ENCODE results near the gene SLC25A29. TPM values are rescaled to one million over a fixed set of nuclear protein-coding genes. Genes with fewer than 3 reads are reported as not detected.
"Not testable (repeated sequence)": the region's sequence is repeated elsewhere in the genome, so short reads cannot be mapped to it uniquely, and the experiment has no call there.

The SLC25A29 gene
- total and polyA plus RNA-seq, 2 donors (not counting 1 experiment from before 2014, with no cell fraction given): 6.2 to 24.1 TPM

DNA sequence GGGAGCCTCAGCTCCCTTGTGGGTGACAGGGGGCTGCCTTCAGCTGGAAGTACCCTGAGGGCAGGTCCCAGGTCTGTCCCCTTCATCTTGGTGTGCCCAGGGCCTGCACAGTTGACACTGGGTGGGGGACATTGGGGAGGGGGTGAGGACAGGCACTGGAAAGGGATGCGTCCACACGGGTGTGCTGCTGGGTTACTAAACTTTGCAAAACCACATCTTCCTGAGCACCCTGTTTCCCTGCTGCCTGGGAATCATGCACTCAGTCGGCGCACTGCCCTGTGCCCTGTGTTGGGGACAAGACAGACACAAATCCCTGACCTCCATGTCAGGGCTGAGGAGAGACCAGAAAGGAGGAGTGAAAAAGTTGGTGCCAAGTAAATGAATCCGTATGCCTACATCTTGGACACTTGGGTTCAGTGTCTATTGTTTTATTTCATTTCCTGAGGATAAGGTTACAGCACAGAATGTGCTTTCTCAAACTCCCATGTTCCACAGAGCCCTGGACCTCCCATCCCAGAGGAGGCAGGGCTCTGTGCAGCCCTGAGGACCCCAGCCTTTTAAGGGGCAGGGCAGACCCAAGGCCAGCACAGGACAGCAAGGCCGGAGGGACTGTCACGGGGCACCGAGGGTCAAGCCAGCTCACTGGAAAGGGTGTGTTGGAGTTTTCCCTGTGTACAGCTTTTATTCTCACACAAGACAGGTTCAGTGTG, 2.9 kb upstream of the SLC25A29 start:
- no peak overlapping the region for H3K4me2 ChIP-seq (ENCODE audit: extremely low read depth, insufficient read depth, low read length)
- H3K9me3 ChIP-seq (ENCODE audit: control insufficient read depth, insufficient read depth, low read depth, low read length): no peaks in the 10 kb centered on the region
- no peaks in the 10 kb centered on the region for H3K36me3 ChIP-seq (ENCODE audit: control insufficient read depth, insufficient read depth, low read length)
- H4K20me1 ChIP-seq (ENCODE audit: control insufficient read depth, extremely low read depth, insufficient read depth, low read length): no peaks in the 10 kb centered on the region
- peaks cover 5% of the 10 kb centered on the region for H3K79me2 ChIP-seq (ENCODE audit: control insufficient read depth, insufficient read depth, low read length)
- no peak overlapping the region for H2AFZ ChIP-seq (ENCODE audit: low read length)
- no peak for TF ChIP-seq EZH2 (IDR thresholded peaks at IDR 0.05; ENCODE audit: low read length, missing control alignments)
- no peak for TF ChIP-seq CTCF (conservative IDR thresholded peaks at IDR 0.05 in 1 of 2, IDR thresholded peaks at IDR 0.05 in 1 of 2; ENCODE audit: low read depth in 1 of 2, low read length in 2 of 2)
- no peak overlapping the region for H3K4me3 ChIP-seq (replicated peaks in 1 of 4; ENCODE audit: control extremely low read depth in 1 of 4, insufficient read depth in 1 of 4, low read depth in 3 of 4, low read length in 4 of 4)
- no peaks in the 10 kb centered on the region for H3K27me3 ChIP-seq (ENCODE audit: control insufficient read depth, insufficient read depth, low read length)
- H3K27ac ChIP-seq (ENCODE audit: insufficient read depth, low read length): no peak overlapping the region
- no peak overlapping the region for H3K9ac ChIP-seq (ENCODE audit: insufficient read depth, low read length)
- peaks cover 4% of the 10 kb centered on the region for H3K4me1 ChIP-seq (ENCODE audit: control insufficient read depth, extremely low read depth, insufficient read depth, low read length)
- DNase-seq (ENCODE audit: low read depth in 2 of 2): no peak

DNA sequence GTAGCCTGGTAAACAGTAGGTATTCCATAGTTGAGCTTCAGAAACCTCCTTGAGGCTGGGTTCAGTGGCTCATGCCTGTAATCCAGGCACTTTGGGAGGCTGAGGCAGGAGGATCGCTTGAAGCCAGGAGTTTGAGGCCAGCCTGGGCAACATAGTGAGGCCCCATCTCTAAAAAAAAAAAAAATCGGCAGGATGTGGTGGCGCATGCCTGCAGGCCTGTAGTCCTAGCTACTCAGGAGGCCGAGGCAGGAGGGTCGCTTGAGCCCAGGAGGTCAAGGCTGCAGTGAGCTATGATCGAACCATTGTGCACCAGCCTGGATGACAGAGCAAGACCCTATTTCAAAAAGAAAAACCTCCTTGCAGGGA, 2.2 kb upstream of the SLC25A29 start:
- H3K4me2 ChIP-seq (ENCODE audit: extremely low read depth, insufficient read depth, low read length); DNase-seq (ENCODE audit: low read depth in 2 of 2); H3K9ac ChIP-seq (ENCODE audit: insufficient read depth, low read length); H3K4me1 ChIP-seq (ENCODE audit: control insufficient read depth, extremely low read depth, insufficient read depth, low read length); H3K27me3 ChIP-seq (ENCODE audit: control insufficient read depth, insufficient read depth, low read length); H3K4me3 ChIP-seq (replicated peaks in 1 of 4; ENCODE audit: control extremely low read depth in 1 of 4, insufficient read depth in 1 of 4, low read depth in 3 of 4, low read length in 4 of 4); H3K9me3 ChIP-seq (ENCODE audit: control insufficient read depth, insufficient read depth, low read depth, low read length); H4K20me1 ChIP-seq (ENCODE audit: control insufficient read depth, extremely low read depth, insufficient read depth, low read length); H2AFZ ChIP-seq (ENCODE audit: low read length); H3K79me2 ChIP-seq (ENCODE audit: control insufficient read depth, insufficient read depth, low read length); H3K27ac ChIP-seq (ENCODE audit: insufficient read depth, low read length); H3K36me3 ChIP-seq (ENCODE audit: control insufficient read depth, insufficient read depth, low read length): not testable (repeated sequence)

DNA sequence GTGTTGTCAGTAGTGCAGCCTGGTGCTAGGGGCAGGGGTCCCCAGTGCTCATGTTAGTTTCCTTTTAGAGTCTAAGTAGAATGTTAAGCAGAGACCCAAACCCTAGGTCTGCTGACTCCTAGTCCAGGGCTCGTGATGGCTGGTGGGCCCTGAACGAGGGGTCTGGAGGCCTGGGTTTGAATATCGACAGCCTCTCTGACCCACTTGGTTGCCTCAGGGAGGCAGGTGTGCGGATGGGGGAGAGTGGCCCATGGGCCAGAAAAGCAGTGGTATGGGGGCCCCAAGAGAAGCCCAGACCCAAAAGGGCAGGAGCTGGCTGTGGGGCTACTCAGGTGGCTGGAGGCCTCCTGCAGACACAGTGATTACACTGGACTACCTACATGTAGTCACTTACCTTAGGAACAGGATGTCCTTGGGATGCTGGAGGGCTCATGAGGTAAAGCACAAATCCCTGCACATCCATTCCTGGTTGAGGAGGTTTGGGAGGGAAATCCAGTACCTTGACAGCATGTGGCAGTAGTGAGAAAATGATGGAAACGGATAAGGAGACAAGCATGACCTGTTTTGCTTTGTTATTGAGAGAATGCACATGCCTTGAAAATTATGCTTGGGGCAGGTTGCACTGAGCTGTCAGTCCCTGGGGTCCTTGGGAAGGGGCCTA, 1.7 kb upstream of the SLC25A29 start:
- Histone ChIP-seq H4K20me1 (ENCODE audit: control insufficient read depth, extremely low read depth, insufficient read depth, low read length) (no peaks in the 10 kb centered on the region), H3K36me3 (ENCODE audit: control insufficient read depth, insufficient read depth, low read length) (no peaks in the 10 kb centered on the region), H3K9me3 (ENCODE audit: control insufficient read depth, insufficient read depth, low read depth, low read length) (no peaks in the 10 kb centered on the region), H3K9ac (ENCODE audit: insufficient read depth, low read length) (no peak overlapping the region), H3K27me3 (ENCODE audit: control insufficient read depth, insufficient read depth, low read length) (no peaks in the 10 kb centered on the region), H3K4me2 (ENCODE audit: extremely low read depth, insufficient read depth, low read length) (peak overlapping the region; percentile 55), H3K4me3 (replicated peaks in 1 of 4; ENCODE audit: control extremely low read depth in 1 of 4, insufficient read depth in 1 of 4, low read depth in 3 of 4, low read length in 4 of 4) (peak overlapping the region; percentile 66 to 84 (median 75)), H3K4me1 (ENCODE audit: control insufficient read depth, extremely low read depth, insufficient read depth, low read length) (peaks cover 4% of the 10 kb centered on the region), H3K79me2 (ENCODE audit: control insufficient read depth, insufficient read depth, low read length) (peaks cover 7% of the 10 kb centered on the region), H2AFZ (ENCODE audit: low read length) (peak overlapping the region; percentile 20), H3K27ac (ENCODE audit: insufficient read depth, low read length) (no peak overlapping the region)
- TF ChIP-seq EZH2 (IDR thresholded peaks at IDR 0.05; ENCODE audit: low read length, missing control alignments) (no peak), CTCF (conservative IDR thresholded peaks at IDR 0.05 in 1 of 2, IDR thresholded peaks at IDR 0.05 in 1 of 2; ENCODE audit: low read depth in 1 of 2, low read length in 2 of 2) (no peak)
- no peak for DNase-seq (ENCODE audit: low read depth in 2 of 2)
